B cell (primary cell): ENCODE measurements around the gene ERCC3.

ENCODE experiments used
- EZH2 ChIP-seq: IDR thresholded peaks from 2 replicates; pipeline ENCODE4 v1.6.1; 2012; ENCODE audit warnings: borderline replicate concordance, low read depth, mild to moderate bottlenecking, moderate library complexity, low read length; ENCODE audit not compliant: insufficient read depth, poor library complexity, severe bottlenecking
- TF ChIP-seq, protein P1 (sequence below): fragments of 200-600 bp; IDR thresholded peaks from one replicate; pipeline ENCODE4 v1.8.0; 2022; ENCODE audit warnings: antibody characterized with exemption, mild to moderate bottlenecking

DNA sequence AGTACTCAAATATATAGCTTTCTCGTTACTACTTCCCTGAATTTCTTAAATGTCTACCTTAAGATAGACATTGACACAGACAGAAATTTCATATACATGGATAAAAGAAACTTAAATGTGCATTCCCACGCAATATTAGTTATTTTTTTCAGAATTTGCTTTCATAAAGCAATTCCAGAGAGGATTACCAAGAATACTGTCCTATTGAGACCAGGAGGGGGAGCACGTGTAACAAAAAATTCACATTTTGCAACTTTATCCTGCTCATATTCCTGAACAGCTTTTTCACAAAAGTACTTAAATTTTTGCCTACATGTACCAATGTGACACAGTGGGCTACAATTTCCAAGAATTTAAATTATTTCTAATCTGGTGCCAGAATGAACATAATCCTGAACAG, 30.7 kb upstream of the ERCC3 start:
- TF ChIP-seq EZH2: no peak
- TF ChIP-seq, protein P1, sequence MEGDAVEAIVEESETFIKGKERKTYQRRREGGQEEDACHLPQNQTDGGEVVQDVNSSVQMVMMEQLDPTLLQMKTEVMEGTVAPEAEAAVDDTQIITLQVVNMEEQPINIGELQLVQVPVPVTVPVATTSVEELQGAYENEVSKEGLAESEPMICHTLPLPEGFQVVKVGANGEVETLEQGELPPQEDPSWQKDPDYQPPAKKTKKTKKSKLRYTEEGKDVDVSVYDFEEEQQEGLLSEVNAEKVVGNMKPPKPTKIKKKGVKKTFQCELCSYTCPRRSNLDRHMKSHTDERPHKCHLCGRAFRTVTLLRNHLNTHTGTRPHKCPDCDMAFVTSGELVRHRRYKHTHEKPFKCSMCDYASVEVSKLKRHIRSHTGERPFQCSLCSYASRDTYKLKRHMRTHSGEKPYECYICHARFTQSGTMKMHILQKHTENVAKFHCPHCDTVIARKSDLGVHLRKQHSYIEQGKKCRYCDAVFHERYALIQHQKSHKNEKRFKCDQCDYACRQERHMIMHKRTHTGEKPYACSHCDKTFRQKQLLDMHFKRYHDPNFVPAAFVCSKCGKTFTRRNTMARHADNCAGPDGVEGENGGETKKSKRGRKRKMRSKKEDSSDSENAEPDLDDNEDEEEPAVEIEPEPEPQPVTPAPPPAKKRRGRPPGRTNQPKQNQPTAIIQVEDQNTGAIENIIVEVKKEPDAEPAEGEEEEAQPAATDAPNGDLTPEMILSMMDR: peak; percentile 62
